HG03108 (cell line): ENCODE results near the gene LTBP3.
A peak's percentile ranks its signal among the peaks of the same experiment; 100 is the strongest.

Experiments used
- ATAC-seq: cut with Tn5 transposase; IDR thresholded peaks from one replicate; pipeline ENCODE4 v1.9.1; 2021; ENCODE audit warnings: moderate library complexity; ENCODE audit not compliant: unreplicated experiment

LTBP3 gene

DNA sequence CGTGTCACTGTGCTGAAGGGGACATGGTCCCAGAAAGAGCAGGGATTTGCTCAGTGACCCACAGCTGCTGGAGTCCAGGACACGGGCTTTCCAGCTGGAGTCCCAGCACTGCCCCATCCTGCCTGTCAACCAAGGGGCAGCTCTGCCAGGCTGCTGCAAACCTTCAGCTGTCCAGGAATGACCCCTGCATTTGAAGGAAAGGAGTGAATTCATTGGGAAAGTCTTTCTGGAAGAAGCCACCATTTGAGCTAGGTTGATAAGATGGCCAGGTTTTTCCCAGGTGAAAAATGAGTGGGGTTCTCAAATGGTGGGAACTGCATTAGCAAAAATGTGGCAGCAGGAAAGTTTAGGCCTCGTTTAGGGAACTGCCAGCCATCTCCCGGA is 28.1 kb upstream of the LTBP3 start:
- ATAC-seq = no peak

DNA sequence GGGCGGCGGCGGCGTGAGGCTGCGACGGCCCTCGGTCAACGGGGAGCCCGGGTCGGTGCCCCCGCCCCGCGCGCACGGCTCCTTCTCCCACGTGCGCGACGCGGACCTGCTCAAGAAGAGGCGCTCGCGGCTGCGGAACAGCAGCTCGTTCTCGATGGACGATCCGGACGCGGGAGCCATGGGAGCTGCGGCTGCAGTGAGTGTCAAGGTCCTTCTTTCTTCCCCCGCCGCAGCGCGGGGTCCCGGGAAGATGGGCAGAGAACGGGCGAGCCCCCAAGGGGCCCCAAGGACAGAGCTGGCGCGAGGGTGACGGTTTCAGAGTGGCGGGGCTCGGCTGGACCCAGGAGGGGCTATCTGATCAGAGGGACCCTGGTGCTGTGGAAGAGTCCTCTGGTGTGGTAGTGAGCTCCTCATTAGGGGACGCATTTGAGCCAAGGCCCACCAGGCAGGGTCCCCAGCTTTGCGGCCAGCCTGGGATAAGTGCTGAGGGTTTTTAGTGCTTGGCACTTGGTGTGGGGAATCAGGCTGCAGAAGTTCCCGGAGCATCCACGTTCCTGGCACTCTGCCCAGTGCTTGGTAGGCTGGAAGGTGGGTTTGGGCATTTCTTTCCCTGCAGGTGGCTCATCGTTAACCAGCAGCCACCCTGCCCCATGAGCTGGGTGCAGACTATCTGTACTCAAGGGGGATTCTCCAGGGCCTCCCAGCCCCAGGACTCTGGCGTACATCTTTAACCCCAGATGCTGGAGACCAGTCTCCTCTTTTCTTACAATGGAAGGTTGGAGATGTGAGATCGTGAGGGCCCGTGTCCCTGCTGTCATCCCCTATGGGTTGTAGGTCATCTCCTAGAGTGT is 27.5 kb upstream of the LTBP3 start:
- ATAC-seq = no peak

DNA sequence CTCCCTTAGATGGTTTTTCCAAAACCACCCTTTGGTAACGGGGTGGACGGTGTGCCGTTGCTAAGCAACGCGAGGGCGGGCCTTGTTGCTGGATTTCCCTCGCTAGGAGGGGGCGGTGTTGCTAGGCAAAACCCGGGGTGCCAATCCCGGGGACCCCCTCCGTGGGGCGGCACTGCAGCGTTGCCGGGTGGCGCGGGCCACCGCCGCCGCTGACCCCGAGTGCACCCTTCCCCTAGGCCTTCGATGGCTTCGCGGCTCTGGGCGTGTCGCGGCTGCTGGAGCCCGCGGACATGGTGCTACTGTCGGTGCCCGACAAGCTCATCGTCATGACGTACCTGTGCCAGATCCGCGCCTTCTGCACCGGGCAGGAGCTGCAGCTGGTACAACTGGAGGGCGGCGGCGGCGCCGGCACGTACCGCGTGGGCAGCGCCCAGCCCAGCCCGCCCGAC is 26.6 kb upstream of the LTBP3 start:
- no peak for ATAC-seq

DNA sequence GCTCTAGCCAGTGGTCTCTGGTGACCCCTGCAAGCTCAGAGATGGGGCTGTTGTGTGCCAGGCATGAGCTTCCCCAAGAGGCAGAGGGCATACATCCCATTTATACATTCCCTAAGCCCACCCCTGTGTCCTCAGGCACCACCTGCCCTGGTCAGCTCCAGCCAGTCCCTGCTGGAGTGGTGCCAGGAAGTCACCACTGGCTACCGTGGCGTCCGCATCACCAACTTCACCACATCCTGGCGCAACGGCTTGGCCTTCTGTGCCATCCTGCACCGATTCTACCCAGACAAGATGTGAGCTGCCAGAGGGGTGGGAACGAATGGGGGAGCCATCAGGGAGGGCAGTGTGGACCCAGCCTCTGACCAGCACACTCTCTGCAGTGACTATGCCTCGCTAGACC is 25.9 kb upstream of the LTBP3 start:
- no peak for ATAC-seq

DNA sequence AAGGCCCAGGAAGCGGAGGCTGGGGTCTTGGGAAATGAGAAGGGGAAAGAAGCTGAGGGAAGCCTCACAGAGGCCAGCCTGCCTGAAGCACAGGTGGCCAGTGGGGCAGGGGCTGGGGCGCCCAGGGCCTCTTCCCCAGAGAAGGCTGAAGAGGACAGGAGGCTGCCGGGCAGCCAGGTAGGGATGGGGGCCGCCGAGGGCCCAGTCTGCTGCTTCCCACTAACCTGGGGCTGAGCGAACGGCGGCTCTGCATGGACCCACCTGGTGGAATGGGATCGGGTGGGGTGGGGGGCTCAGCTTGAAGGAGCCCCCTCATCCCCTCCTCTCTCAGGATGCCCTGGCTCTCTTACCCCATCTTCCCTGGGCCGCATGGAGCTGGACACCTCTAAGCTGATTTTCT is 25.4 kb upstream of the LTBP3 start:
- ATAC-seq = no peak

DNA sequence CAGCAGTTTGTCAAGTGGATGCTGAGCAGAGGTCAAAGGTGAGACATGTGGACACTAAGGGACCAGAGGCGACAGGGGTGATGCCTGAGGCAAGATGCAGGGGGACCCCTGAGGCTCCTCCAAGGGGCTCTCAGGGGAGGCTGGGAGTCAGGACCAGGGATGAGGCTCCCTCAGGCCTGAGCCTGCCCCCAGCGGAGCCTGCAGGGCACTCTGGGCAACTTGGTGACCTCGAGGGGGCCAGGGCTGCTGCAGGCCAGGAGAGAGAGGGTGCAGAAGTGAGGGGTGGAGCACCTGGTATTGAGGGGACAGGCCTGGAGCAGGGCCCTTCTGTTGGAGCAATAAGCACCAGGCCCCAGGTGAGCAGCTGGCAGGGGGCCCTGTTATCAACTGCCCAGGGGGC is 23.8 kb upstream of the LTBP3 start:
- ATAC-seq = no peak

DNA sequence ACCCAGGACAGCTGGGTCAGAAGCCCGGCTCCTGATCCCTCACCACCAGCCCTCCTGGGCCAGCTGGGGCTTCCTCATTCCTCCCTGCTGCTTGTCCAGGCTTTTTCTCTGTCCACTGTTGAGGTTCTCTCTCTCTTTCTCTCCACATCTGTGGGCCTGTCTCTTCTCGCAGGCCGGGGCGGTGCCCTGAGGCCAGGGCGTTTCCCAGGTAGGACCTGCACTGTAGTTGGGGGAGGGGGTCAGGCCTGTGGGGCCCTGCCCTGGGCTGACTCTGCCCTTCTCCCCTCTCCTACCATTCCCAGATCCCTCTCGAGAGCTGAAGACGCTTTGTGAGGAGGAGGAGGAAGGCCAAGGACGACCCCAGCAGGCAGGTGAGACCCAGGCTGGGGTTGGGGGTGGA is 22.6 kb upstream of the LTBP3 start:
- no peak for ATAC-seq

DNA sequence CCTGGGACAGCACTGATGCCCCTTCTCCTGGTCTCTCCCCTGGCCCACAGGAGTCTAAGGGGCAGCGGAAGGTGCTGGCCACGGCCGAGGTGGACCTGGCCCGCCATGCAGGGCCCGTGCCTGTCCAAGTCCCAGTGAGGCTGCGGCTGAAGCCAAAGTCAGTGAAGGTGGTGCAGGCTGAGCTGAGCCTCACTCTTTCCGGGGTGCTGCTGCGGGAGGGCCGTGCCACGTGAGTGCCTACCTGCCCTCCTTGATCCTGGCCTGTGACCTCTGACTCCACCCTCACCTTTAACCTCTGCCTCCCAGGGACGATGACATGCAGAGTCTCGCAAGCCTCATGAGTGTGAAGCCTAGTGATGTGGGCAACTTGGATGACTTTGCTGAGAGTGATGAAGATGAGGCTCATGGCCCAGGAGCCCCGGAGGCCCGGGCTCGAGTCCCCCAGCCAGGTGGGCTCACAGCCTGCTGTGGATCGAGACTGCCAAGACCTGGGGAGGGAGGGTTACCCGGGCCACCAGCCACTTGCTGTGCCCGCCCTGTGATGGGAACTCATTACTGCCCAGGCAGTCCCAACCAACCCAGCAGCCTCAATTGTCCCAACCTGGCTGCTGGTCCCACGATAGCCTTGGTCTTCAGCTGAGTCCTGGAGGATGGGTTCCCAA is 22.0 kb upstream of the LTBP3 start:
- no peak for ATAC-seq

DNA sequence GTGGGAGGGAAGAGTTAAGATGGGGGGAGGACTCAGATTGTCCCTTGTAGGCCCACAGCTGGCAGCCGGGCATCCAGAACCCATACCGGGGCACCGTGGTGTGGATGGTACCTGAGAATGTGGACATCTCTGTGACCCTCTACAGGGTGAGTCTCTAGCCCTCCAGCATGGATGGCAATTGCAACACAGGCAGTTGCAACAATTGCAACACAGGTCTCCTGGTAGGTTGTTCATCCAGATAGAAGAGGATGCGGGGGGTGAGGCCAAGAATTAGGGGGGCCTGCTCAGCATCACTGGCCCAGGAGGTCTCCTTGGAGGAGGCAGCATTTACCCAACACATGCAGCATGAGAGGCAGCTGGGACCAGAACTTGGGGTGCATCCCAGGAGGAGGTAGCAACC is 21.1 kb upstream of the LTBP3 start:
- ATAC-seq = no peak

DNA sequence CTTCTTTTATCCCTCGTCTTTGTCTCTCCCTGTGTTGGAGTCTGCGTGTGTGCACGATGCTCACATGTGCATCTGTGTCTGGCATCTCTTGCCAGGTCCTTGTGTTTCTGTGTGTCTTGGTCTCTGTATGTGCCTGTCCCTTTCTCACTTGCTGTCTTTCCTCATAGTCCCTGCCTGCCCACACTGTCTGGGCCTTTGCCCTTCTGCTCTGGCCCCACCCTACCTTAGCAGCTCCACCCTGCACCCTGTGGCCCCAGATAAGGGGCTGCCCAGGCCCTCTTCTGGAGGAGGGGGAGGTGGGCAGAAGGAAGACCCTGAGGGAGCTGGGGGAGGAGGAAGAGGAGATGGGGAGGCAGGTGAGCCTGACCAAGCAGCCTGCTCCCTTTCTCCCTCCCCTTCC is 20.5 kb upstream of the LTBP3 start:
- no peak for ATAC-seq

DNA sequence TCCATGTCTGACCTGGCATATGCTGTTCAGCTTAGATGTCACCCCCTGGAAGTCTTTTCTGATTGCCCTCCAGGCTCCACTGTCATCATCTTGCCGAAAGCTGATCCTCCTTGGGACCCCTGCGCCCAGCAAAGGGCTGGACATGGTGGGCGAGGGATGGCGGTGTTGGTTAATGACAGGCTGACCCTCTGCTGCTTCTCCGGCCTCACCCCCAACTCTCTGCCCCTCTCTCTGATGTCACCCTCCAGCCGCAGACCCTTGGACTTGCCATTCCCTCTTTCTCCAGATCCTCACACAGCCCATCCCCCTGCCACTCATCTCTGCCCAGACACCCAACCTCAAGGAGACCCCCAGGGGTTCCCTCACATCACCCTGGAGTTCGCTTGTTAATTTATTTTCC is 20.0 kb upstream of the LTBP3 start:
- ATAC-seq = no peak

DNA sequence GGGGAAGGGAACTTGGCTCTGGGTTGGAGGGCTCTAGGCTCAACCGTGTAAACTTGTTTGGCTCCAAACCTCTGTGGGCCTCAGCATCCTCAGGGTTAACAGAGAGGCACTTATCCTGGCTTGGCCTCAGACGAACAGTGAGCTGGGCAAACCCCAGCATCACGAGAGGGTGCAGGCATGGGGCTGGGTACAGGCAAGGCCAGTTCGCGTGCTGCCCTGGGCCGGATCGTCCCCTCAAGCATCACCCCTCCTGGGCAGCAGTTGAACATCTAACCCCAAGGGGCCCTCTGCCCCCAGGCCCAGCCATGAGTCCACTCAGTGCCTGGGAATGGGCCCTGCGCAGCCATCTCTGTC is 19.6 kb upstream of the LTBP3 start:
- ATAC-seq = no peak

DNA sequence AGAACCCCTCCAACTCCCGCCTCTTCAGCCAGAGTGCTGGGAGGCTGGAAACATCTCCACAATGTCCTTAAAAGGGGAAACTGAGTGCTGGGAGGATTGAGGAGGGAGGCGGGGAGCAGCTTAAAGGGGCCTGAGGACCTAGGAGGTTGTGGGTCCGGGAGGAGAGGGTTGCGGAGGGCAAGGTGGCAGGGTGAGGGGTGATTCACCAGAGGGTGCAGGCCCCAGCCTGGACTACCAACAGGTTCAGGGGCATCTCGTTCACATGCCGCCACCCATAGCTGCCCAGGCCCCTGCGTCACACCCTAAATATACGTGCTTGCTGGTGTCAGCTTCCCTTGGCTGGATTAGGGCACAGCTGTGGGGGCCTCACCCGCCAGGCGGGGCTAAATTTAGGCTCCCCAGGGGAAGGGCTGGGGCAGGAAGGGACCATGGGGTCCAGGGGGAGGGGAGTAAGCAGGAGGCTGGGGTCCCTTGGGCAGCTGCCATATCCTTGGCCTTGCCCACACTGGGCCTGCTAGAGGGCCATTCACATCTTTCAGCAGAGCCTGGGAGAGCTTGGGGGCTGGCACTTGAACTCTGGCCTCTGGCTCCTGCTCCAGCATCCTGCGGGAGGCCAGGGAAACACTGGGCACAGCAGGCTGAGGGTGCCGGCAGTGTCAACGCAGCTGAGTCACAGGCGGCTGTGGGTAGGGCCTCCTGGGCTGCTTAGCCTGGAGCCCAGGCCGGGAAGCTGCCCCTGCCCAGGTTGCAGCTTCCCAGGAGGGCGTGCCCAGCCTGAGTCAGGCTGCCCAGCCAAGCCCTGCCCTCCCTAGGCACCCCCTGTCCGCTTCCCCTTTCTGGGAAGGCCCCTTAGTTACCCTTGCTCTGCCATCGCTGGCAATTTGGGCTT is 19.0 kb upstream of the LTBP3 start:
- ATAC-seq = no peak

DNA sequence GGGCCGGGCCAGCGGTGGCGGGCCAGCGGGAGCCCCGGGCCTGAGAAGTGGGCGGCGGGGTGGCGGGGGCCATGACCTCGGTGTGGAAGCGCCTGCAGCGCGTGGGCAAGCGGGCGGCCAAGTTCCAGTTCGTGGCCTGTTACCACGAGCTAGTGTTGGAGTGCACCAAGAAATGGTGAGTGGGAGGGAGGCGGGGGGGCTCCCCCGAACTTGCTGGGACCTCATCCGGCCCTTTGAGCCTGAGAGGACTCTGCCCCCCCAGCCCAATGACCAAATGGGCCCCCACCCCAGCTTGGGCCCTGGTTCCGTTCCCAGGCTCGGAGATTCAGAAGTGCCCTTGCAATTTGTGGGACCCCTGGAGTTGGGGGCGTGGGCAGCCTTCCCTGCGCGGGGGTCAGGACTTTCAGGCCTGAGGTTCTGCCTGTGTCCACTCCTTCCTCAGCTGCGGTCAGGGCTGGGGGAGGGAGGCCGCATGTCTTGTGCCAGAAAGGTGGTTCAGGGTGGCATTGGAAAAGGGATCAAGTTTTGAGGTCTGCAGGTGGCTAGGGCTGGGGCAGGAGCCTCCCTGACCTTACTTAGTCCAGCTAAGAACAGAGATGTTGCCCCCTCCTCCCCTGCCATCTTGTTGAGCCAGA is 18.2 kb upstream of the LTBP3 start:
- ATAC-seq = no peak

DNA sequence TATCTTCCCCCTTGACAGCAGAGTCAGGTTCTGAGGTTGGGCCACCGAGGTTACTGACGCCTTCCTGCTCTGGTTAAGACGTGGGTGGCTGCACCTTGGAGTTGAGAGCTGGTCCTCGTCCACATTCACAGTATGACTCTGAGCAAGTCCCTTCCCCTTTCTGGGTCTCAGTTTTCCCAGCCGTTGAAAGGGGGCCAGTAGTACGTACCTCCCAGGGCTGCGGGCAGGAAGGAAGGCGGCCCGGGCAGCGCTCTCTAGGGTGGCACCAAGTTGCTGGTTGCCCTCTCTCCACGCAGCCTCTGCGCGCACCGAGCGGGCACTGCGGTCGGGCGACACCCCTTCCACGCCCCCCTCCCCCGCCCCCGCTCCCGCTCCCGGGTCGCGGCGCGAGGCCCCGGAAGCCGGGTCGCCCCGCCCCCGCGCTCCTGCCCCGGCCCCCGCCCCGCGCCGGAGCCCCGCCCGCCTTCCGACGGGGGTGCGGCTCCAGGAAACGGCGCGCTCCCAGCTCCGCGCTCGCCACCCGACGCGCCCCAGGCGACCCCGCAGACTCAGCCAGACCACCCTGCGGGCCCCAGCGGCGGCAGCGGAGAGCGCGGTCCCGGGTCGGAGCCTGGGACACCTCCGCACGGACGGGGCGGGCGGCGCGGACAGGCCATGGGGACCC is 17.5 kb upstream of the LTBP3 start, which contains the start of gene EHBP1L1:
Gene EHBP1L1 (plus strand): TSS at position 486 of the 664 bp plus-strand sequence. CDS start 250 bp downstream, outside the sequence.
- no peak for ATAC-seq

DNA sequence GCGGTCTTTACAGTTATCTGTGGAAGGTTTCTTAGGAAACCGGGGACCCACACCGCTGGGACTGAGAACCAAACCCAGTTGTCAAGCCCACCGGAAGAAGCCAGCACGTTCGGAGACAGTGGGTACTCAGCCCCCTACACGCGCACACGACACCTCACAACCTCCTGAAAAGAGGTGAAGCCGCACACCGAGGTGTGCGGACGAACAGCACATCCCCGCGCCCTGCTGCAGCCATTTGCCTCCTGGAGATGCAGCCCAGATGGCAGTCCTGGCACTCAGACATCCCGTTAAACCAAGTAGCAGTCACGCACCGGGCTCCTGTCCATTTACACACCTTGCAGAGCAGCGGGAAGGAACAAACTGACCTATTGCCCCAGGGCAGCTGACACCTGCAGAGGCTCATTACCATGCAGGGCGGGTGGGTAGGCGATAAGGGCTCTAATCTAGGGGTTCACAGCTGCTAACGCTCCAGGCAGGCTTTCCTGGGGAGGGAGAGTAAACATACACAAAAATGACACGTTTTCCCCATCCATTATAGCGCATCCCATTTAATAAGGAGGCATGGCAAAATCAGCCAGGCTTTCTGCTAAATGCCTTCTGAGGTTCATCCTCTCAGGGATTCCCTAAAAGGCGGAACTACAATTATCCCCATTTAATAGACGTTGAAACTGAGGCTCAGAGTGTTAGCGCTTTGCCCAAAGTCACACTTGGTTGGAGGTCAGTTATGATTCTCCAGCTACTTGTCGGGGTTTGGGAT is 16.8 kb upstream of the LTBP3 start:
- no peak for ATAC-seq

DNA sequence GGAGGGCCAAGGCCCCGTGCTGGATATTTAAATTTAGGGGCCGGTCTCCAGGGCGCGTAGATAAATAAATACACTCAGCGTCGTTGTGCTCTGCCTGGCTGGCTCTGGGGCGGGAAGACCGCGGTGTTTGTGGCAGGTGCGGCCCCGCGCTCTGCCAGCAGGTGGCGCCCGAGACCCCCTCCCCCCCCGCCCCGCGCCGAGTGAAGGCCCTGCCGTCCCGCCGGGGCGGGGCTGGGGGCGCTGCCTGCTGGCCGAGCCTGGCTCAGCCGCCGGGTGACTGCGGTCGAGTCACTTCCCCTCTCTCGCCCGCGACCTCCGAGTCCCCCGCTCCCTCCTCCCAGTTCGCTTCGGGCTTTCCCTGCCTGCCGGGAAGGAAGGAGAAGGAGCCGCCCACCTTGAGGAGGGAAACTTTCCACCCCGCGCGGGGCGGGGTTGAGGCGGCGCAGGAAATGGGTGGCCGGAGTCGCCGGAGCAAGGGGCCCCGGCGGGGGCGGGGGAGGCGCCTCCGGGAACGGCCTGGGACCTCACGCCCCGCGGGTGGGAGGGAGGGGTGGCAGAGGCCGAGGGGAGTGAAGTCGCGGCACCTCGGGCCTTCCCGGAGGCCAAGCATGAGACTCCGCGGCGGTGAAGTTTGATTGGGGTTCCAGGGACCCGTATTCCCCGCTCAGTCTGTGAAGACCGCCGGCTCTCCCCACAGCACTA is 16.1 kb upstream of the LTBP3 start:
- ATAC-seq = peak; percentile 28

DNA sequence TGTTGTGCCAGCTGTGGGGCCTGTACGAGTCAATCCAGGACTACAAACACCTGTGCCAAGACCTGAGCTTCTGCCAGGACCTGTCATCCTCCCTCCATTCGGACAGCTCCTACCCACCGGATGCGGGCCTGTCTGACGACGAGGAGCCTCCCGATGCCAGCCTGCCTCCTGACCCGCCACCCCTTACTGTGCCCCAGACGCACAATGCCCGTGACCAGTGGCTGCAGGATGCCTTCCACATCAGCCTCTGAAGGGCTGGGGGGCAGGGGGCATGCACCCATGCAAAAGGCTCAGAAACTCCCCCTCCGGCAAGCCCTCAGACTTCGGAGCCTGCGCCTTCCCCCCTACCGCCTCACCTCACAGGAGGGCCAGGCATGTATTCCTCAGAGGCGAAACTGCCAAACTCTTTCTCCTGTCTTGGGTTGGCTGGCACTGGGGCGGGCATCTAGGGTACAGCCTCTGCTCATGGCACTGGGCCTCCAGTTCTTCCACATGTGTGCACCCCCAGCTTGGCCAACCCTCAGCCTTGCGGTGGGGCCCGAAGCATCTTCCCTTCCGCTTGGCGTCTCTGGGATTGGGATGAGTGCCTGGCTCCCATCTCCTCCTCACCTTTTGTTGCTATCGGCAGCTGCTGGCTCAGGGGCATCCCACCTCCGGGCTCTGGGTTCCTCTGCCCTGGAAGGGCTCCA is 15.4 kb upstream of the LTBP3 start:
- no peak for ATAC-seq
